HepG2 (cell line): ENCODE data around the gene DIS3L2. TPM values are rescaled to one million over a fixed set of nuclear protein-coding genes. Genes with fewer than 3 reads are reported as not detected.

Experiments used
- ATAC-seq: fragments of 200-7000 bp; cut with Tn5 transposase; 3 replicates; pipeline ENCODE4 v1.9.1; 2020; ENCODE audit warnings: mild to moderate bottlenecking, moderate library complexity
- BruUV-seq: library from RNA; stranded (reverse); fragments of 400-500 nt; replicated peaks from 2 replicates; lab custom pipeline; 2021; lab: Mats Ljungman, UMichigan
- CTCF ChIA-PET: fragments of 300-600 bp; formaldehyde crosslinking; extraction: SDS; loops from one replicate; lab custom pipeline; 2021; ENCODE audit warnings: low total read pairs, inconsistent platforms, low intra/inter-chr PET ratio; lab: Yijun Ruan, JAX
- POLR2A ChIA-PET: fragments of 350-600 bp; sonication (Branson Sonifier 250); formaldehyde crosslinking; loops from one replicate; lab custom pipeline; 2020; ENCODE audit warnings: antibody characterized with exemption, inconsistent platforms; lab: Yijun Ruan, JAX
- DNase-seq: peaks from one replicate; pipeline ENCODE4 v3.0.0-alpha.2; 2015; ENCODE audit warnings: low spot score
- FAIRE-seq: peaks from 3 replicates; lab custom pipeline; 2011; peaks lifted over from hg19 to GRCh38; lab: Jason Lieb, UNC
- H2AFZ ChIP-seq: one replicate; pipeline ENCODE4 v1.6.1; 2011; ENCODE audit warnings: low read length, inconsistent platforms
- H3K27ac ChIP-seq: fragments of 300-600 bp; 3 replicates; pipeline ENCODE4 v1.8.0; 2011; ENCODE audit warnings: mixed run types, mild to moderate bottlenecking, mixed read lengths, low read length, inconsistent platforms; ENCODE audit not compliant: insufficient read depth; ENCODE audit errors: extremely low read length
- H3K27me3 ChIP-seq, 2 experiments: fragments of 200-600 bp in 1 of 2; 2 replicates in 1 of 2; 3 replicates in 1 of 2; pipeline versions ENCODE4 v1.6.0 to v1.8.0; 2011; ENCODE audit warnings: low read length in 2 of 2, mild to moderate bottlenecking in 2 of 2, moderate library complexity in 2 of 2, inconsistent platforms in 1 of 2; ENCODE audit not compliant: insufficient read depth in 2 of 2, control insufficient read depth in 1 of 2
- H3K36me3 ChIP-seq, 2 experiments: fragments of 200-600 bp in 1 of 2; replicated peaks in 1 of 2; 2 replicates in 1 of 2; 3 replicates in 1 of 2; pipeline versions ENCODE4 v1.5.1 to v1.8.0; 2011; ENCODE audit warnings: low read length in 2 of 2, inconsistent platforms in 1 of 2; ENCODE audit not compliant: insufficient read depth in 2 of 2, control insufficient read depth in 1 of 2
- H3K4me1 ChIP-seq: 2 replicates; pipeline ENCODE4 v1.5.1; 2012; ENCODE audit warnings: low read length, inconsistent platforms; ENCODE audit not compliant: insufficient read depth
- H3K4me2 ChIP-seq: 2 replicates; pipeline ENCODE4 v1.6.0; 2011; ENCODE audit warnings: low read depth, low read length, inconsistent platforms
- H3K4me3 ChIP-seq, 3 experiments: fragments of 200-600 bp in 1 of 3; sonication (generic), shearing (Covaris generic) in 1 of 3; replicated peaks in 1 of 3; 2 replicates each; pipeline ENCODE4 v1.5.1; 2011 to 2016; ENCODE audit warnings: low read length in 3 of 3, inconsistent platforms in 2 of 3, low read depth in 2 of 3, mild to moderate bottlenecking in 2 of 3, control low read depth in 1 of 3, mixed read lengths in 1 of 3; ENCODE audit not compliant: insufficient read depth in 1 of 3
- H3K79me2 ChIP-seq: one replicate; pipeline ENCODE4 v1.6.1; 2011; ENCODE audit warnings: low read length, inconsistent platforms; ENCODE audit not compliant: insufficient read depth
- H3K9ac ChIP-seq: 2 replicates; pipeline ENCODE4 v1.6.0; 2011; ENCODE audit warnings: mild to moderate bottlenecking, low read depth, low read length, inconsistent platforms; ENCODE audit not compliant: insufficient read depth
- H3K9me3 ChIP-seq: 2 replicates; pipeline ENCODE4 v1.5.1; 2012; ENCODE audit warnings: mild to moderate bottlenecking, low read length
- H4K20me1 ChIP-seq: 2 replicates; pipeline ENCODE4 v1.6.0; 2011; ENCODE audit warnings: inconsistent platforms, mild to moderate bottlenecking, low read length, moderate library complexity; ENCODE audit not compliant: insufficient read depth
- CBX1 ChIP-seq: IDR thresholded peaks from one replicate; pipeline ENCODE4 v1.6.1; 2016; ENCODE audit warnings: antibody characterized with exemption, low read depth
- CENPX ChIP-seq: sonication (generic); formaldehyde crosslinking; IDR thresholded peaks from 2 replicates; pipeline ENCODE4 v1.9.0; 2021; ENCODE audit warnings: mild to moderate bottlenecking, missing genetic modification reagents, moderate library complexity
- IRX3 ChIP-seq: sonication (generic); formaldehyde crosslinking; IDR thresholded peaks from 2 replicates; pipeline ENCODE4 v1.8.1; 2023; ENCODE audit warnings: mild to moderate bottlenecking, low read depth, missing genetic modification reagents, borderline replicate concordance
- KDM5B ChIP-seq: sonication (generic); formaldehyde crosslinking; IDR thresholded peaks from 2 replicates; pipeline ENCODE4 v1.4.0; 2020; ENCODE audit warnings: missing genetic modification reagents, mild to moderate bottlenecking, borderline replicate concordance
- KLF16 ChIP-seq, 2 experiments: sonication (generic) in 1 of 2; formaldehyde crosslinking in 1 of 2; IDR thresholded peaks; 2 replicates each; pipeline versions ENCODE4 v1.6.1 to v1.8.0; 2016 to 2023; ENCODE audit warnings: missing genetic modification reagents in 2 of 2, missing compliant biosample characterization in 1 of 2
- ZNF44 ChIP-seq: sonication (generic); formaldehyde crosslinking; IDR thresholded peaks from 2 replicates; pipeline ENCODE4 v1.5.1; 2020; ENCODE audit warnings: mild to moderate bottlenecking, missing genetic modification reagents
- WGBS: methylation state at CpG from one replicate; pipeline ENCODE4 v1.1.6; 2017; ENCODE audit warnings: low lambda C conversion rate; 5-methylcytosine and 5-hydroxymethylcytosine counted together
- in situ Hi-C: cut with HindIII; loops from 2 replicates; pipeline ENCODE4 v1.10.0; 2017; ENCODE audit warnings: low pct_unique_long_range_greater_than_20kb; ENCODE audit not compliant: extremely low pct_ligation_motif_present
- intact Hi-C: fragments of 100-400 bp; cut with micrococcal nuclease; formaldehyde crosslinking; loops from one replicate; pipeline ENCODE4 v1.10.0; 2022; ENCODE audit not compliant: unreplicated experiment
- polyA plus RNA-seq, 8 experiments: library from polyadenylated mRNA; depleted of rRNA in 3 of 8; stranded (reverse) in 7 of 8; unstranded in 1 of 8; fragments of >200 nt; fragmentation: Illumina TruSeq in 4 of 8; extraction: Trizol in 4 of 8; gene quantifications; 2 replicates each; pipeline versions ENCODE4 v1.2.1 to v1.2.3, GENCODE V29; 2011 to 2016; ENCODE audit warnings: low read depth in 4 of 8, missing spikeins in 1 of 8, mixed read lengths in 1 of 8; ENCODE audit not compliant: insufficient read depth in 1 of 8
- total RNA-seq, 5 experiments: library from RNA; depleted of rRNA; stranded (reverse); fragments of >200 nt; fragmentation: Illumina TruSeq; extraction: Trizol; gene quantifications; 2 replicates each; pipeline ENCODE4 v1.2.3, GENCODE V29; 2016; ENCODE audit warnings: low read depth in 1 of 5
- TF ChIP-seq, protein P1 (sequence below): sonication (generic); formaldehyde crosslinking; IDR thresholded peaks from 2 replicates; pipeline ENCODE4 v1.4.0; 2020; ENCODE audit warnings: low read depth, missing genetic modification reagents

Gene DIS3L2
- total and polyA plus RNA-seq, 2 of the 13 experiments (the other 11 are each of a cell fraction or from before 2014, with no cell fraction given) = 7.0 to 23.9 TPM

- ChIA-PET CTCF (no interaction called here), POLR2A (no interaction called here)
- H3K27me3 ChIP-seq = peaks cover 0 to 37% of the 10 kb centered on the region in 2 experiments; a peak in 4 of 5 replicates
- intact Hi-C loops (no loop called here), in situ Hi-C loops (no loop called here)
- 52% methylated on average over 4 of the region's 4 CpGs for WGBS
- no peak overlapping the region for H3K9ac ChIP-seq
- no peaks in the 10 kb centered on the region for H3K79me2 ChIP-seq
- H3K4me2 ChIP-seq = no peak overlapping the region
- peaks cover 27% of the 10 kb centered on the region for H3K4me1 ChIP-seq
- FAIRE-seq (no peak), ATAC-seq (no peak), DNase-seq (no peak)
- no peak overlapping the region for H2AFZ ChIP-seq
- BruUV-seq = no TSS peak
- H4K20me1 ChIP-seq = no peaks in the 10 kb centered on the region
- H3K9me3 ChIP-seq = no peaks in the 10 kb centered on the region
- H3K27ac ChIP-seq = no peak overlapping the region
- H3K36me3 ChIP-seq = no peaks in the 10 kb centered on the region
- TF ChIP-seq CENPX (CRISPR knock-in tag) = no peak
- no peak for TF ChIP-seq KLF16 (CRISPR knock-in tag; IDR thresholded peaks at IDR 0.05)
- TF ChIP-seq KDM5B = no peak
- no peak for TF ChIP-seq ZNF44
- TF ChIP-seq, protein P1, sequence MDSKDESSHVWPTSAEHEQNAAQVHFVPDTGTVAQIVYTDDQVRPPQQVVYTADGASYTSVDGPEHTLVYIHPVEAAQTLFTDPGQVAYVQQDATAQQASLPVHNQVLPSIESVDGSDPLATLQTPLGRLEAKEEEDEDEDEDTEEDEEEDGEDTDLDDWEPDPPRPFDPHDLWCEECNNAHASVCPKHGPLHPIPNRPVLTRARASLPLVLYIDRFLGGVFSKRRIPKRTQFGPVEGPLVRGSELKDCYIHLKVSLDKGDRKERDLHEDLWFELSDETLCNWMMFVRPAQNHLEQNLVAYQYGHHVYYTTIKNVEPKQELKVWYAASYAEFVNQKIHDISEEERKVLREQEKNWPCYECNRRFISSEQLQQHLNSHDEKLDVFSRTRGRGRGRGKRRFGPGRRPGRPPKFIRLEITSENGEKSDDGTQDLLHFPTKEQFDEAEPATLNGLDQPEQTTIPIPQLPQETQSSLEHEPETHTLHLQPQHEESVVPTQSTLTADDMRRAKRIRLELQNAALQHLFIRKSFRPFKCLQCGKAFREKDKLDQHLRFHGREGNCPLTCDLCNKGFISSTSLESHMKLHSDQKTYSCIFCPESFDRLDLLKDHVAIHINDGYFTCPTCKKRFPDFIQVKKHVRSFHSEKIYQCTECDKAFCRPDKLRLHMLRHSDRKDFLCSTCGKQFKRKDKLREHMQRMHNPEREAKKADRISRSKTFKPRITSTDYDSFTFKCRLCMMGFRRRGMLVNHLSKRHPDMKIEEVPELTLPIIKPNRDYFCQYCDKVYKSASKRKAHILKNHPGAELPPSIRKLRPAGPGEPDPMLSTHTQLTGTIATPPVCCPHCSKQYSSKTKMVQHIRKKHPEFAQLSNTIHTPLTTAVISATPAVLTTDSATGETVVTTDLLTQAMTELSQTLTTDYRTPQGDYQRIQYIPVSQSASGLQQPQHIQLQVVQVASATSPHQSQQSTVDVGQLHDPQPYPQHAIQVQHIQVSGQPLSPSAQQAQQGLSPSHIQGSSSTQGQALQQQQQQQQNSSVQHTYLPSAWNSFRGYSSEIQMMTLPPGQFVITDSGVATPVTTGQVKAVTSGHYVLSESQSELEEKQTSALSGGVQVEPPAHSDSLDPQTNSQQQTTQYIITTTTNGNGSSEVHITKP (CRISPR knock-in tag) = no peak
- TF ChIP-seq IRX3 (CRISPR knock-in tag) = no peak
- TF ChIP-seq CBX1 = no peak
- TF ChIP-seq, all 625 proteins: peak for 0
- H3K4me3 ChIP-seq = no peak overlapping the region
Observed at GRCh38 chr2:231936491-231936890, 25.0 kb upstream of the DIS3L2 start.
